Epidermal melanocyte (primary cell): ENCODE data around the gene PCDHAC2.

Experiments used
- DNase-seq: peaks from one replicate; pipeline ENCODE4 v3.0.0; 2011; ENCODE audit warnings: low spot score; ENCODE audit not compliant: insufficient read length

Gene PCDHAC2

DNA sequence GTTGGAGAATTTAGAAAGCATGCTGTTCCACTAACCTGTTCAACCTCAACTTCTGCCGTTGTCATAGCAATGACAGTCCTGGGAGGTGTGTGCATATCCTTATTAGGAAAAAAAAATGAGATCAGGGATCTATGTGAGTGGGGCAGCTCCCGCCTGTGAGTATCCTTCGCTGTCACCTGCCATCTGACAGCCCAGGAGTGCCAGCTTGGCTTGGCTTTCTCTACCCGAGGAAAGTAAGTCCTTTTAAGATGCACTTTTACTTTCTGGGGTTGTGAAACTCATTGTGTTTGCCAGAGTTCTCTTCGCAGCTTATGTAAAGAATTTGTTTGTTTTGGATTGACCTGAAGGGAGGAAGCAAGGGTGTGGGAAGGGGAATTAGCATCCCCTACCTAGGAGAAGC is 21.8 kb downstream of the PCDHAC2 start:
- no peak for DNase-seq

DNA sequence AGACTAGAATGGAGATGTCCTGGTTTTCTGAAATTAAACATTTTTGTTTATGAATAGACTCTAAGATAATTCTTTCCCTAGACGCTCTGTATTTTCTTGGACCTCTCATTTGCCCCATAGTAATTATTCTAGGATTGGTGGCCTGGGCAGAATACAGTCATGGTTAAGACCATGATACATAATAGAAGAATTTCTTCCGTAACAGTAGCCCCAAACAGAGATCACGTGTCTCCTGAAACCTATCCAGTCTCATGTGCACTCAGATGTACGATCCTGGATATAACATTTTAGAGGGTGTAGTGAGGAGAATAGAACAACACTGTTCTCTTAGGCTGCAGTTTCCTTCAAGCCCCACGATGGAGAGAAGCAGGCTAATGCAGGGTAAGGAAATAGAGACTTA is 22.3 kb downstream of the PCDHAC2 start:
- no peak for DNase-seq

DNA sequence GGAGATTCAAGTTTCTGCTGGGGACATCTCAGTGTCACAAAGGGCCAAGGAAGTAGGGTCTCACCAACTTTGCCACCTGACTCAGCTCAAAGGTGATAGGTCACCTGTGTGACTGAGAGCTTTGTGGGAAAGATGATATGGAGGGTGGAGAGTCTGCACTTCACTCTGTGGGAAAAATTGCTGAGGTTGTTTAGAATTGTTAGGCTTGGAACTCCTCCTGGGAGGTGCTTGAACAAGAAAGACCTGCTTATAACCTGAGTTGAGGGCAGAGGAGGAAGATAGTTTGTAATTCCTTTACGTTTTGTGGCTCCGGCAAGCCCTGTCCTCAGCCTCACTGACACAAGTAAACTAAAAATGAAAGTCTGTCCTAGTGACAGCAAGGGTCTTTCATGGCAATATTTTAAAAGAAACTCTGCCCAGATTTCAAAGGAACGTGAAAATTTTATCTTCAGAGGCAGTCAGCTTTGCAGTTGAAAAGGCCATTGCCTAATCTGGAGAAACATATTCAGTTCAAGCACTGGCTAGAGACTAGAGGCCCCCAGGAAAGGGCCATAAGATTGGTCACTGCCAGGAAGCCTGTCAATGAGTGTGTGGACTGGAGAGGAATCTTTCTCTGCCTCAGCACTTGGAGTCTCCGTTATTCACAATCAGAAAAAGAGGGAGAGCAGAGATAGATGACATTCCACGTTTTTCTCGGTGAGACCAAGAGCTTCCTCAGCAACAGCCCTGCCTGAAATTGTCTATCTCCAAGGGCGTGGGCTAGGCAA is 23.2 kb downstream of the PCDHAC2 start:
- DNase-seq: no peak

DNA sequence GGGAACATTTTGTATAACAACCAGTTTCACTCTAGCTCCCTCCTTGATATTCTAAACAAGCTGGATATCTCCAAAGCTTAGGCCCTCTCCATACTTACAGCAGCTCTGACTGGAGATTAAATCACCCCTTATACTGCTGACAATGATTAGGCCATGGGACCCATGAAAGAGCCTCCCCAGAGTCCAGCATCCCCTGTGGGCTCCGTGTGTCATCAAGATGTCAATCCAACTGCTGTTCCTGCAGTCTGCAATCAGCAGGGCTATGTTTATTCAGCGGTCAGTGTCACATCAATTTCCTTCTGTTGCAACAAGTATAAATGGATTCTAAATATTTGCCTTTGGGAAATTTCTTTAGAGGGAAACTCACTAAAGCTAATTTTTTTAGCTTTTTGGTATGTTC is 26.6 kb downstream of the PCDHAC2 start:
- no peak for DNase-seq

DNA sequence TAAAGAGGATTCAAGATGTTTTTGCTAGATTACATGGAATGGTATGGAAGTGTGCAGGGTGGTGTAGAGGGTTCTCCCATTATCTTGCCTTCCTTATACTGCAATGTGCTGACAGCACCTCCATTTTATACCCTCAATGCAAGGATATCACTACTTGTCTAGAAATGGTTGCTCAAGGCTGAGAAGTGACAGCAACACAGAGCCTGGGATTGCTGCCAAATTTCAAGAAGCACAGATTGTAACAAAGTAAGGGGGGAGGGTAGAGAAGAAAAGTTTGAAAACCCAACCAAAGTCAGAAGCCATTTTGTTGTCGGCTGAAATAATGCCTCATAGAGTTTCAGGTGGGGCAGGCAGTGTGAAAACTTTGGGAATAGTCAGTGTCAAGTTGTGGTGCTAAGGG is 29.8 kb downstream of the PCDHAC2 start:
- no peak for DNase-seq

DNA sequence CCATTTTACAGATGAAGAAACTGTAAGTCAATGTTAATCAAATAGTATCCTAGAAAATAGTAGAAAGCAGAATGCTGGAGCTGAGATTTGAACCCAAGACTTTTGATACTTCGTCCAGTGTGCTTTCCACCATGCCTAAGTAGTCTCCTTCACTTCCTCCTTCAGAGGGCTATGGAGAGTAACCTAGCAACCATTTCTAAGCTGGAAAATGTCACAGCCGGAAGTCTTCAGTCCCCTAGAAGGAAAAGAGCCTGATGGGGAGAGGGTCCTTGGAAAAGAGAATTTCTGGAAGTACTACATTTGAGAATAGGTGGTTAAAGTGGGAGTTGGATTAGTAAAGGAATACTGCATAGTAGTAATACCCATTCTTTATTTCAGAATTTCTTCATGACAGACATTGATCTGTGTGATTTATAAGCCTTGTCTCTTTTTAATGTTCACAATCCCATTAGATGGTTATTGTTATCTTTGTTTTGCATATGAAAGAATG is 32.7 kb downstream of the PCDHAC2 start:
- no peak for DNase-seq

DNA sequence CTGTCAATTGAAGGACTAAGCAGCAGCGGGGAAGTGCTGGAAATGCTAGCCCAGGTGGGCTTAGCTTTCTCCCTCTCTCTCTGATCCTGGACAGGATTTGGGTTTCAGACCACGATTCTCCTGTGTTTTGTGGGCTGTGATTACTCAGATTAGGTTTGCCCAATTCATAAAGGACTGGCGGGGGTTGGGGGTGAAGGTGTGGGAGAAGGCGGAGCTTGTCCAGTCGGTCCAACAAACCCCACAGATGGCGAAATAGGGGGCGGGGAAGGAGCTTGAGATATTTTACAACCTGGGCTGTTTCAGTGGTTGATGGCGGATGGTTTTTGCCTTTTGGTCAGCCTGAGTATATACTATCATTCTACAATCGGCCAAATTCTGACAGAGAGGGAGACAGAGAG is 35.2 kb downstream of the PCDHAC2 start:
- no peak for DNase-seq

DNA sequence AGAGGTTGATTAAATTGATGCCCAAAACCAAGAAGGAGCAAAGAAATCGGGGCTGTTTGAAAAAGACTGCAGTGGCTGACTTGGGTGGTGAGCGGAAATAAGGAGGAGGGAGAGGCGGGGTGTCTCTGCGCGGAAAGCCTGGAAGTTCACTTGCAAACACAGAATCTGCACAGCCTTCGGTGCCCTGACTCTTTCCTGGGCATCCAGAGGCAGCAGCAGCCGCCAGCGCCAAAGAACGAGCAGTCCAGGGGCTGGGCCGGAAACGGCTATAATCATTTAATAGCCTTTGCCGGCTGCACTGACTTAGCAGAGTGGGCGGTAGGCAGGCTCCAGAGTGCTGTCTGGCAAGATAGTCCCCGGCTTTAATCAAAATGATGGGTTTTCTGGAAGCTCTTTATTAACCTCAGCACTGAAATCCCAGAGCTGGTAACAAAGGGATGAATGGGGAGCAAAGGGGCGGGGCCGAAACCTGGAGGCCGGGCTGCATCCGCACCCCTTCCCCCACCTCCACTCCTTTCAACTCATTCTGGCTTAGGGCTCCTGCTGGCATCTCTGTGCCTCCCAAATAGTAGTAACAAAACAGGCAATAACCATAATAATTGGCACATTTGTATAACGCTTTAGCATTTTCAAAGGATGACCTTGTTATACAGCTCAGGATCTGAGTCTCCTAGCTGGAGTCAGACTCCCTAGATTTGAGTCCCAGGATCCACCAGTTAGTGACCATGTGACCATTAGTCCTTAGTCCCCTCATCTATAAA is 35.7 kb downstream of the PCDHAC2 start:
- DNase-seq: no peak

DNA sequence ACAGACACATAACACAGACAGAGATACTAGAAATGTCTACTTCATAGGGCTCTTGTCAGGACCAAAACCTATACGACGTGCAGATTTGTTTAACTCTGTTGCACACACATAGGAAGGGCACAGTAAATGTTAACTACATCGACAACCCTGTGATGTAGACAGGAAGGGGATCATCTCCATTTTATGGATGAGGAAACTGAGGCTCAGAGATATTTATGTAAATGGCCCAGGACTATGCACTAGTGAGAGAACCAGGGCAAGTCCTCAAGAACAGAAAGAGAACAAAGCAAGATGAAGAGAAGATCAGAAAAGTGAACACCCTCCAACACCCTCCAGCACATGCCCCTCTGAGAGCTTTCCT is 36.3 kb downstream of the PCDHAC2 start:
- no peak for DNase-seq

DNA sequence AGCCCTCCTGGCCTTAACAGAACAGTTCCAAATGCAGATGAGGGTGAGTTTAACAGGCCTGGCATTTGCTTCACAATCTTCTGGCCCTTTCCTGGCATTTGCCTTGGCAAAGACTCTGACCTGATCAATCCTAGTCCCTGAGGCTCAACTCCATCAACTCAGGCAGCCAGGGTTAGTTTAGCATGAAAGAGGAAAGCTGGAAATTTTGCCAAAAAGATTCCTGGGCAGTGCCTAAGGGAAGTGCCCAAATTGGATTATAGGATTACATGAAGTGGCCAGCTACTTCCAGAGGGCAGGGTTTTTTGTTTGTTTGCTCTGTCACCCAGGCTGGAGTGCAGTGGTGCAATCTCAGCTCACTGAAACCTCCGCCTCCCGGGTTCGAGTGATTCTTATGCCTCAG is 36.8 kb downstream of the PCDHAC2 start:
- DNase-seq: no peak

DNA sequence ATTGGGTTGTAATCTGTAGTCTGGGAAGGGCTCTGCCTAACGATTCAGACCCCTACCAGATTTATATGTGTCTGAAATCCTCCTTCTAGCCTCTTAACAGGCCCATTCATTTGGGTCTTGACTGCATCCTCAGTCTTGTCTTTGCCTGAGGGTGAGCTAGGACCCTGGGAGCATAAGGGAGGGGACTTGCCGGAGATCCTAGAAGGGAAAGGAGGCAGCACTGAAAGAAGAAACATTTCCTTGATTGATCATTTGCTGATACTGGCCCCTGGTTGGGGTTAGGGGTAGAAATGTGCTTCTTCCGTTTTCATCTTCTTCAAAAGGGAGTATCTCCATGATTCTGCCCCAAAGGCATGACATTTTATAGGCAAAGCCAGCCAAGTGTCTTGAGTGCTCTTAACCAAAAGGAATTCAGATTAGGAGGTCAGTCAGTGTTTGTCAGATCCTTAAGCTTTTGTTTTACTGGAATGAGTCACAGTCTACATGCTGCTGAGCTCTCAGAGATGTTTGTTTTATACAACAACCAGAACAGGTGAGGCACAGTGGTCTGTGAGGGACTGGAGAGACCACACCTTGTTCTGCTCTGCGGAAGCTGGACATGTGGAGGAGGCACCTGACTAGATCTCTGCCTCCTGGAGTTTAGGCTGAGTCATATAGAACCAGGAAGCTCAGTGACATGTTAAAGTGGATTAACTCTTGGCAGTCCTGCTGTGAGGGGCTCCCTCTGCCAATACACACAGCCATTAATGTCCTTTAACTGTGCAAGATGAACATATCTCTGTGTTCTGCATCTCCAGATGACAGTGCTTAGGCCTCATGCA is 37.7 kb downstream of the PCDHAC2 start:
- DNase-seq: no peak

DNA sequence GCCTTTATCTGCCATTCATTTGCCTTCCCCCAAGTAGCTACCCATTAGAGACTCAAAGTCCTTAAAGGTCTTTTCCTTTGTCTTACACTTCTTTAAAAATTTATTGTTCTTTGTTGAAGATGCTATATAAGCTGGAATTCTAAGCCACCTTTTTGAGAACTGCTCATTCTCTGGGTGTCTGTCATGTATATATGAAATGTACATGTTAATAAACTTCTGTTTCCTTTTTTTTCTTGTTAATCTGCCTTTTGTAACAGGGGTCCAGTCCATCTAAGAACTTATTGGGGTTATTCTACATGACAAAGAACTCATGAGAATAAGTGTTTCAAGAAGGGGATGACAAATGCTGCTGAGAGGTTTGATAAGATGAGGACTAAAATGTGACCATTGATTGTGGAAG is 41.5 kb downstream of the PCDHAC2 start:
- no peak for DNase-seq

DNA sequence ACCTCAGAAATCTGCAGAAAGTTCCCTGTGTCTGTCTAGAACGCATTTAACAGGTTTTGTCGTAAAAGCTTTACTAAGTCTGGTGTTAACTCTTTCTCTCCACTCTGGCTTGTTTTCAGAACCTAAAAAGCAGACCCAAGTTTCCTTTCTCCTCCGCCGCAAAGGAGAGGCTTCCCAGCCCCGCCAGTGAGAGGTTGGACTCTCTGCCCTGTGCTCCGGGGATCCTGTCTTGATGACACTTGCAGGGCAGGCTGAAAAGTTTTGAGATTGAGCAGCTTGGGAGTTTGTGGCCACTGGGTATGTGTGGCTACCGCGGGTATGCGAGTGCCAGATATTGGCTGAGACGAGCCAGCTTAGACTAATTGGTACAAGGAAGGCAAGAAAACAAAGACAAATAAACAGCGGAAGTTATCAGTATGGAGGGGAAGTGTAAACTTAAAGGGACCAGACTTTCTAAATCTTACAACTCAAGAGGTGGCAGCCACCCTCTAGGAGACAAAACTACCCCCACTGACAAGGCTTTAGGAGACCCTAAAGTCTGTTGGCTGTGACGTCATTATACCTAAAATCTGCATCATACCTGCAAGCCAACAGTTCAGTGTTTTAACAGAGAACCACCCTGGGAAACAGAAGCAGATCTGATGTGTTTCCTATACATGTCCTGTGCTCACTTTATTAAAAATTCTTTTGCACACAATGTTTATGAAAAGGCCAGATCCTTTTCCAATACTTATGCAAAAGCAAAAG is 43.9 kb downstream of the PCDHAC2 start:
- no peak for DNase-seq

DNA sequence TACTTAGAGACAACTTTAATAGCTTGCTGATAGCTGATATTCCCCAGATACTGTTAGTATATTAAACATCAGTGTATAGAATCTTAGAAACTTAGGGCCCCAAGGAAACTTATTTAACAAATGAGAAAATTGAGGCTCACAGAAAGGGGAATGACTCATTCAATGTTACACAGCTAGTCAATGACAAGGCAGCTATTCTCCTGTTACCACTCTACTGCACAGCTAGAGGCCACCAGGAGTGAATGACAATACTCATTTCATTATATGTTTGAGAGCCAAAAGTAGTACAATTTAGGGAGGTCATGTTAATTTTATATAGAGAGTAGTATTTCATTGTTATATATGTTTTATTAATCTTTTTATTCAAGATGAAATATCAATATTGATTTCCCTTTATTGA is 51.7 kb downstream of the PCDHAC2 start:
- DNase-seq: no peak
